Coronary artery (tissue), 2 donors: Measurements from ENCODE around the gene UBP1.
"Not testable (repeated sequence)": the region's sequence is repeated elsewhere in the genome, so short reads cannot be mapped to it uniquely, and the experiment has no call there.

ENCODE experiments used
- DNase-seq: peaks from one replicate; pipeline ENCODE4 v3.0.0-alpha.2; 2017; ENCODE audit warnings: low spot score
- H3K27ac ChIP-seq, 2 donors: fragments of 200-600 bp; sonication (generic); one replicate each; pipeline ENCODE4 v1.5.1; 2016 to 2019
- H3K4me3 ChIP-seq: fragments of 200-600 bp; sonication (generic); 2 replicates; pipeline ENCODE4 v1.5.1; 2016; ENCODE audit warnings: mild to moderate bottlenecking, moderate library complexity
- CTCF ChIP-seq: fragments of 200-600 bp; sonication (generic); IDR thresholded peaks from one replicate; pipeline ENCODE4 v1.5.1; 2019; ENCODE audit warnings: antibody characterized with exemption

Gene UBP1

GRCh38 chr3:33430571-33430970, 9.6 kb downstream of the UBP1 start:
- no peak for DNase-seq
- H3K4me3 ChIP-seq: no peak overlapping the region
- no peak for TF ChIP-seq CTCF
- no peak overlapping the region for H3K27ac ChIP-seq

GRCh38 chr3:33430061-33430460, 10.1 kb downstream of the UBP1 start:
- DNase-seq: no peak
- no peak overlapping the region for H3K4me3 ChIP-seq
- TF ChIP-seq CTCF: no peak

GRCh38 chr3:33429306-33429705, 10.9 kb downstream of the UBP1 start:
- not testable (repeated sequence) for H3K4me3 ChIP-seq, DNase-seq, H3K27ac ChIP-seq

More at GRCh38 chr3:33430061-33430460, 10.1 kb downstream of the UBP1 start:
- no peak overlapping the region for H3K27ac ChIP-seq

DNA sequence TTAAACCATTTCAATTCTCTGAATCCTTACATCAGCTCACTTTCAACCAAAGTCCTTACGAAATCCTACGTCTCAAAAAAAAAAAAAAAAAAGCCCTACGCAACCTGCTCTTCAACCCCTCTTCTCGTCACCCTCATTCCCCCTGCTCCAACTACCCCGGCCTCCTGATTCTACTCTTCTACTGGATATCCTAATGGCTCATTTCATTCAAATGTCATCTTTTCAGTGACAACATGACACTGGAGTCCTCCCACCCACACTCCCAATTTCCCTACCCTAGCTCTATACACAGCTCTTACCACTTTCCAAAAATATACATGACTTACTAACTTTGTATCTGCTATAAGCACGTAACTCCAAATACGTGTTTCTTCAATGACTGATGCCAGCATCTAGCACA, 11.5 kb downstream of the UBP1 start:
- no peak for DNase-seq
- TF ChIP-seq CTCF: no peak
- Histone ChIP-seq H3K27ac (no peak overlapping the region), H3K4me3 (no peak overlapping the region)

- DNase-seq: no peak
- no peak for TF ChIP-seq CTCF
- Histone ChIP-seq H3K27ac (no peak overlapping the region), H3K4me3 (no peak overlapping the region)
Measured at GRCh38 chr3:33426630-33427317, 13.4 kb downstream of the UBP1 start.

DNA sequence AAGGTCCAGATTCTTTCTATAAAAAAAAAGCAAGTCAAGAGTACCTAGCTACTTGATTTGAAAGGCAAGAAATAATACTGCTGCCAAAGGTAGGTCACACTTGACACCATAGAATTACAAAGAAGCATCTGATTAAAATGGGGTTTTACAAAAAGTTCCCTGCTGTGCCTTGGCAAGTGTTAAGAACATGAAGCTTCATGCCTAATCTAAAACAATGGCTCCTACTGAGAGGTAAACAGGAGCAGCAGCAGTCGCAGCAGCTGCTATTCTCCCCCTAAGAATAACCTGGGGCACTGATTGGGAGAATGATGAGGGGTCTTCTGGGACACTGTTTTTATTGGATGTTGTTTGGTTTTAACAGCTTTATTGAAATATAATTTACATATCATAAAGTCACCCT, 14.1 kb downstream of the UBP1 start:
- TF ChIP-seq CTCF: no peak
- no peak for DNase-seq
- Histone ChIP-seq H3K27ac (no peak overlapping the region), H3K4me3 (no peak overlapping the region)

GRCh38 chr3:33425453-33425852, 14.8 kb downstream of the UBP1 start:
- Histone ChIP-seq H3K27ac (no peak overlapping the region), H3K4me3 (no peak overlapping the region)
- no peak for TF ChIP-seq CTCF
- no peak for DNase-seq
